H4 (cell line): ENCODE data around the gene SLC34A3. TPM values are rescaled to one million over a fixed set of nuclear protein-coding genes. Genes with fewer than 3 reads are reported as not detected.
"Not testable (repeated sequence)": the region's sequence is repeated elsewhere in the genome, so short reads cannot be mapped to it uniquely, and the experiment has no call there.

Source experiments
- DNase-seq: peaks from one replicate; pipeline ENCODE4 v3.0.0-alpha.2; 2015; ENCODE audit warnings: low spot score
- total RNA-seq: library from RNA; depleted of rRNA; stranded (reverse); fragments of >200 nt; shearing (Covaris generic); gene quantifications from 2 replicates; pipeline ENCODE4 v1.2.3, GENCODE V29; 2014

SLC34A3 gene
- total RNA-seq, 1 experiment from 2014 or later: not detected

DNA sequence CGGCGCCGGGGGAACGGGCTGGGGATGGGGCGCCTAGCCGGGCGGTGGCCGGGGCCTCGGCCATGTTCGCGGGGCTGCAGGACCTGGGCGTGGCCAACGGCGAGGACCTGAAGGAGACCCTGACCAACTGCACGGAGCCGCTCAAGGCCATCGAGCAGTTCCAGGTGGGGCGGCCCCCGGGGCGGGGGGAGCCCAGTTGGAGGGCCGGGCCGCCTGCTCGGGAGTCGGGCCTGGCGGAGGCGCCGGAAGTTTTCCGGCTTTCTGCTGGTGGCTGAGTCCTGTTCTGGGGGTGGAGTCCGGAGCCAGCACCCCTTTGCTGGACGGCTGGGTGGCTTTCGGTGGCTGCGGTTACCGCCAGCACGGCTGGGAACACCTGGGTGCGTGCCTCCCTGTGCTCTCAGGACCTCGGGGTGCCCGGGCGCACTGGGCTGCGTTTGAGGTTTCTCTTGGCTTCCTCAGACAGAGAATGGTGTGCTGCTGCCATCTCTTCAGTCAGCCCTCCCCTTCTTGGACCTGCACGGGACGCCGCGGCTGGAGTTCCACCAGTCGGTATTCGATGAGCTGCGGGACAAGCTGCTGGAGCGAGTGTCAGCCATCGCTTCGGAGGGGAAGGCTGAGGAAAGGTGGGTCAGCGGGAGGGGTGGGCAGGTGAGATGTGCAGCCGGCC lies 24.9 kb downstream of the SLC34A3 start:
- no peak for DNase-seq

DNA sequence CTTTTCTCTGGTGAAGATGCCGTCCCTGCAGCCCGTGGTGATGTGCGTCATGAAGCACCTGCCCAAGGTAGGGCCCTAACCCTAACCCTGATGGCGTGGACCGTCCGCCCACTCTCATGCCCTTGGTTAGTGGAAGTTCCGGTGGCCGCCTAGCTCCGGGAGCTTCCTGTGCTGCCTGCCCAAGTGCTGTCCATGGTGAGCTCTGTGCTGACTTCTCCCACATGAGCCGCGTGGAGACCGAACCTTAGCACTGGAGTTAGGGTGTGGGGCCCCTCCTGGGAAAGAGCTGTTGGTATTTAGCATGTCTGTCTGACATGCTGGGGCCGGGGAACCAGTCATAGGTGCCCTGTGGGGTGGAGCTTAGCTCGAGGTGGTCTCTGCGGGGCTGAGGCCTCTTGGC lies 25.7 kb downstream of the SLC34A3 start:
- no peak for DNase-seq

DNA sequence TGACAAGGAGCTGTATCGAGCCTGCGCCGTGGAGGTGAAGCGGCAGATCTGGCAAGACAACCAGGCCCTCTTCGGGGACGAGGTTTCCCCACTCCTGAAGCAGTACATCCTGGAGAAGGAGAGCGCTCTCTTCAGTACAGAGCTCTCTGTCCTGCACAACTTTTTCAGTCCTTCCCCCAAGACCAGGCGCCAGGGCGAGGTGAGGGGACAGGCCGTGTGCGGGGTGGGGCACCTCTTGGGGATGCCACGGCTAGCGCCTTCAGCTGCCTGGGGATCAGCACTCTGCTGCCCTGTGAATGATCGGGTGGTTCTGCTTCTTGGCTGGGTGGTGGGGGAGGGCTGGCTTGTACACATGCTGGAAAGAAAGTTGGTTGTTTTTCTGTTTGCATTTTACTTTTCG lies 26.2 kb downstream of the SLC34A3 start:
- no peak for DNase-seq

DNA sequence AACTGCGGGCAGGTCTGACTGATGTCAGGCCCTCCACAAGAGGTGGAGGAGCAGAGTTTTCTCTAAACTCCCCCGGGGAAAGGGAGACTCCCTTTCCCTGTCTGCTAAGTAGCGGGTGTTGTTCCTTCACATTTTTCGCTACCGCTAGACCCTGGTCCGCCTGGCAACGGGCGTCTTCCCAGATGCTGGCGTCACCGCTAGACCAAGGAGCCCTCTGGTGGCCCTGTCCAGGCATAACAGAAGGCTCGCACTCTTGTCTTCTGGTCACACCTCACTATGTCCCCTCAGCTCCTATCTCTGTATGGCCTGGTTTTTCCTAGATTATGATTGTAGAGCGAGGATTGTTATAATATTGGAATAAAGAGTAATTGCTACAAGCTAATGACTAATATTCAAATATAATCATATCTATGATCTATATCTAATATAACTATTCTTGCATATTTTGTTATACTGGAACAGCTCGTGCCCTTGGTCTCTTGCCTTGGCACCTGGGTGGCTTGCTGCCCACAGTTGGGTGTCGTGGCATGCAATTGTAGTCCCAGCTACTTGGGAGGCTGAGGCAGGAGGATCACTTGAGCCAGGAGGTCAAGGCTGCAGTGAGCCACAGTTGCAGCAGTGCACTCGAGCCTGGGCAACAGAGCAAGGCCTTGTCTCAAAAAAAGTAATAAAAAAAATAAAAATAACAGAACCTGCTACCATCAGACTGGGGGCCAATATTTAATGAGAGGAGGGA lies 31.6 kb downstream of the SLC34A3 start:
- DNase-seq: not testable (repeated sequence)

DNA sequence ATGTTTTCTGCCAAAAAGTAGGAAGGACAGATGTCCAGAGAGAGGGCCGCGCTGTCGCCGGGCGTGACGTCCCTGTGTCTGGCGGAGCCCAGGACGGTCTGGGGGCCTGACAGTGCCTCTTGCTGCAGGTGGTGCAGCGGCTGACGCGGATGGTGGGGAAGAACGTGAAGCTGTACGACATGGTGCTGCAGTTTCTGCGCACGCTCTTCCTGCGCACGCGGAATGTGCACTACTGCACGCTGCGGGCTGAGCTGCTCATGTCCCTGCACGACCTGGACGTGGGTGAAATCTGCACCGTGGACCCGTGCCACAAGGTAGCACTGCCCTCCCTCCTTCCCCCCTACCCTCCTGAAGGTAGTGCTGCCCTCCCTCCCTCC lies 32.2 kb downstream of the SLC34A3 start:
- no peak for DNase-seq

DNA sequence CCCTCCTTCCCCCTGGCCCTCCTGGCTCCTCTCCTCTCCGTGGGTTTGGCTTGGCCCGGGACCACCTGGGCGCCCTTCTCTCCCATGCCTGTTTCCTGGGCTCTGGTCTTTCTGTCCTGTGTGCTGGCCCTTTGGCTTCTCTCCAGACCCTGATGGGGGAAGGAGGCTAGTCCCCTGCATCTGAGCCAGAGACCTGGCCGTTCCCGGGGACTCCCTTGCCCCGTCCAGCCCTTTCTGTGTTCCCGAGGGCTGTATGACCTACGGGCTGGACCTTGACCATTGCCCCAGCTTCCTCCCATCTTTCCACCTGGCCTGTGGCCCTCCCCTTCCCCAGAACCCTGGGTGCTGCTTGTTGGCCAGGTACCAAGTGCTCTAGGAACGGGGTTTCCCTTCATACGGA lies 32.8 kb downstream of the SLC34A3 start:
- no peak for DNase-seq

DNA sequence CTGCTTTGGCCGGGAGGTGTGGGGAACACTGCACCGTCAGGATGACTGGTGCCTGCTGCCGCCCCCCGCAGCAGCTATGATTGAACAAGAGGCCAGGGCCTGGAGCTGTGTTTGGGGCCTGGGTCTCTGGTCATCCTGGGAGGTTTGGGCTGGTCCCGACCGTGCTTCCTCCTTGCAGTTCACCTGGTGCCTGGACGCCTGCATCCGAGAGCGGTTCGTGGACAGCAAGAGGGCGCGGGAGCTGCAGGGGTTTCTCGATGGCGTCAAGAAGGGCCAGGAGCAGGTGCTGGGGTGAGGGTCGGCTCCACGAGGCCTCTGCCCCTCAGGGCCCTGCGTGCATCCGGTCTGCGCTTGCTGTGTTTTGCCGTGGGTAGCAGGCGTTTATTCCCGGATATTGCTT lies 33.4 kb downstream of the SLC34A3 start:
- no peak for DNase-seq

DNA sequence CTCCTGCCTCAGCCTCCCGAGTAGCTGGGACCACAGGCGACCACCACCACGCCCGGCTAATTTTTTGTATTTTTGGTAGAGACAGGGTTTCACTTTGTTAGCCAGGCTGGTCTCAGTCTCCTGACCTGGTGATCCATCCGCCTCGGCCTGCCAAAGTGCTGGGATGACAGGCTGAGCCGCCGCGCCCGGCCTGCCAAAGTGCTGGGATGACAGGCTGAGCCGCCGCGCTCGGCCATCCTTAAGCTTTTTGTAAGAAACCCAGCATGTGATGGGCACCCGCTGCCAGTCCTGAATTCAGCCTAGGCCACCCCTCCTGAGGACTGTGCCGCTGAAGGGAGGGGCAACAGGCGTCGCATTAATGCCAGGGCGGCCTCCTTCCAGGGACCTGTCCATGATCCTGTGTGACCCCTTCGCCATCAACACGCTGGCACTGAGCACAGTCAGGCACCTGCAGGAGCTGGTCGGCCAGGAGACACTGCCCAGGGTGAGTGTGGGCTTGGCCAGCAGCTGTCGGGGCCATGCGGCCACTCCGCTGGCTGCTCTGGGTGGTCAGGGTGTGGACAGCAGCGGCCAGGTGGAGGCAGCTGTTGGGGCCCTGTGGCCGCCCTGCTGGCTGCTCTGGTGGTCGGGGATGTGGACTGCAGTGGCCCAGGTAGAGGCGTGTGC lies 34.9 kb downstream of the SLC34A3 start:
- no peak for DNase-seq

DNA sequence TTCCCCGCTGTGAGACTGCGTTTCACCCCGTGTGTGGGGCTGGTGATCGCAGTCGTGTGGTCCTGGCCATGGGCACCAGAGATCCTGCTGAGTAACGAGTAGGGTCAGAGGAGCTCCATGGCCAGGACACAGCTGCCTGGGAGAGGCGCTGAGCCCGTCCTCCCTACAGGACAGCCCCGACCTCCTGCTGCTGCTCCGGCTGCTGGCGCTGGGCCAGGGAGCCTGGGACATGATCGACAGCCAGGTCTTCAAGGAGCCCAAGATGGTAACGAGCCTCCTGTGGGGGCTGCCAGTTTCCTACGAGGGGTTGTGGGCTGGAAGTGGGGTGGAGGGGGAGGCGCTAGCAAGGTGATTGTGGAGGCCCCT lies 35.4 kb downstream of the SLC34A3 start:
- no peak for DNase-seq

DNA sequence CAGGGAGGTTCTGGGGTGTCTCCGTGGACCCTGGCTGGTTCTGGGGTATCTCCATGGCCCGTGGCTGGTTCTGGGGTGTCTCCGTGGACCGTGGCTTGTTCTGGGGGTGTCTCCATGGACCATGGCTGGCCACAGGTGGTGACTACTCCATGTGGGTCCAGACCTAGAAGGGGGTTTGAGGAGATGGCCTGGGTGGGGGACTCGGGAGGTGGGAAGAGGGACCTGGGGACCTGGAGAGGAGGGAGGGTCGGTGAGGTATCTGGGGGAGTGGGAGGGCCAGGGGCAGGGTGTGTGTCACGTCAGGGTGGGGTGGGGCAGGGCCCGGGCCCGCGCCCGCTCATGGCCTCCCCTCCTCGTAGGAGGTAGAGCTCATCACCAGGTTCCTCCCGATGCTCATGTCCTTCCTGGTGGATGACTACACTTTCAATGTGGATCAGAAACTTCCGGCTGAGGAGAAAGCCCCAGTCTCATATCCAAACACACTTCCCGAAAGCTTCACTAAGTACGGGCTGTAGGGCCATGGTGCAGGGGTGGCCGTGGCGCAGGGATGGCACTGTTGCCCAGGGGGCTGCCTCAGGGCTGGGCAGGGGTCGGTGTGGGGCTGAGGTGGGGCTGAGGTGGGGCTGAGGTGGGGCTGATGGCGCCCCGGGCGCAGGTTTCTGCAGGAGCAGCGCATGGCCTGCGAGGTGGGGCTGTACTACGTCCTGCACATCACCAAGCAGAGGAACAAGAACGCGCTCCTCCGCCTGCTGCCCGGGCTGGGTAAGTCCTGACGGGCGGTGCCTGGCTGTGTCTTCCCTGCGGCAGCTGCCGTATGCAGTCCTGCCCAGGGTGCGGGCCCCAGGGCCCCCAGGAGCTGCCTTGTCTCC lies 36.1 kb downstream of the SLC34A3 start:
- no peak for DNase-seq

DNA sequence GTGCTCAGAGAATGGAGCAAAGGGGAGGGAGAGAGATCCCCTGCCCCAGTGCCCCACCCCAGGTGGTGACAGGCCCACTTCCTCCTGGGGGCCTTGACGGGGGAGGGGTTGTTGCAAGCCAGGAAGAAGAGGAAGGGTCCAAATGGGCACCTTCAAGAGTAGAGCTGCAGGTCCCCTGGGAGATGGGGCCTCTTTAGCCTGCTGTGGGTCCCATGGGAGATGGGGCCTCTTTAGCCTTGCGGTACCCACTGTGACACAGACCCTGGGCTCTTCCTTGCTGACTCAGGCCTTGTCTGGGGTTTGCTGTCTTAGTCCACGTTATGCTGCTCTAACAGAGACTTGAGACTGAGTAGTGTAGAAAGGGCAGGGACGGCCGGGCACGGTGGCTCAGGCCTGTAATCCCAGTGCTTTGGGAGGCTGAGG lies 37.2 kb downstream of the SLC34A3 start:
- DNase-seq: no peak

DNA sequence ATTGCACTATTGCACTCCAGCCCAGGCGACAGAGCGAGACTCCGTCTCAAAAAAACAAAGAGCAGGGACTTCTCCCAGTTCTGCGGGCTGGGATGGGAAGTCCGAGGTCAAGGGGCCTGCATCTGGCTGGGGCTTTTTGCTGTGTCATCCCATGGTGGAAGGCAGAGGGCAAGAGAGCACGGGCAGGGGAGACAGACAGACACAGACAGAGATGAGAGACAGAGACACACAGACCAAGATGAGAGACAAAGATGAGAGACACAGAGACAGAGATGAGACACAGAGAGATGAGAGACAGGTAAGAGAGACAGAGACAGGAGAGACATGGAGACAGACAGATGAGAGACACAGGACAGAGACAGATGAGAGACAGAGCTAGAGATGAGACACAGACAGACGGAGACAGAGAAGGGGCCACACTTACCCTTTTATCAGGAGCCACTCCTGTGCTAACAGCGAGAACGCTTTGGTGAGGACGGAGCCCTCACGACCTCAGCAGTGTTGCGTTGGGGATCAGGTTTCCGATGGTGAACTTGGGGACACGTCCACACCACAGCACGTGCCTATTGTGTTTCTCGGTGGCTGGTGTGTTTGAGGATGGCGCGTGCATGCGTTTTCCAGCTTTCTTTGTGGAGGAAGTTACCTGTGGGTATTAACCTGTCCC lies 38.0 kb downstream of the SLC34A3 start:
- no peak for DNase-seq

DNA sequence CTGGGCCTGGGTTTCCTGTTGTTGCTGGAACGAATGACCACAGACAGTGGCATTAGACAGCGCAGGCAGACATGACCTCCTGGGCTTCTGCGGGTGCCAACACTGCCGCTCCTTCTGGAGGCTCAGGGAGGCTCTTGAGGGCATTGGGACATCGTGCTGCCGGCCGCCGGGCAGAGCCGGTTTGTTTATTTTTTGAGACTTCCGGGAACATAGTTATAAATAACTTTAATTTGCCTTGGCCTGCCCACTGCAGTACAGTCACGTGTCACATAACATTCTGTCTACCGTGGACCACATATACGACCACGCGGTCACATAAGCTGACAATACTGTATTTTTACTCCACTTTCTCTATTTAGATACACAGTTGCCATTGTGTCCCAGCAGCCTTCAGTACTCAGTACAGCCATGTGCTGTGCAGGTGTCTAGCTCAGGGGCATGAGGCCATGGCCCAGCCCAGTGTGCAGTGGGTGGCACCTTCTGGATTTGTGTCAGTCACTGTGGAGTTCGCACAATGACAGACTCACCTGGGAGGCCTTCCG lies 38.6 kb downstream of the SLC34A3 start:
- peak; percentile 69 for DNase-seq

DNA sequence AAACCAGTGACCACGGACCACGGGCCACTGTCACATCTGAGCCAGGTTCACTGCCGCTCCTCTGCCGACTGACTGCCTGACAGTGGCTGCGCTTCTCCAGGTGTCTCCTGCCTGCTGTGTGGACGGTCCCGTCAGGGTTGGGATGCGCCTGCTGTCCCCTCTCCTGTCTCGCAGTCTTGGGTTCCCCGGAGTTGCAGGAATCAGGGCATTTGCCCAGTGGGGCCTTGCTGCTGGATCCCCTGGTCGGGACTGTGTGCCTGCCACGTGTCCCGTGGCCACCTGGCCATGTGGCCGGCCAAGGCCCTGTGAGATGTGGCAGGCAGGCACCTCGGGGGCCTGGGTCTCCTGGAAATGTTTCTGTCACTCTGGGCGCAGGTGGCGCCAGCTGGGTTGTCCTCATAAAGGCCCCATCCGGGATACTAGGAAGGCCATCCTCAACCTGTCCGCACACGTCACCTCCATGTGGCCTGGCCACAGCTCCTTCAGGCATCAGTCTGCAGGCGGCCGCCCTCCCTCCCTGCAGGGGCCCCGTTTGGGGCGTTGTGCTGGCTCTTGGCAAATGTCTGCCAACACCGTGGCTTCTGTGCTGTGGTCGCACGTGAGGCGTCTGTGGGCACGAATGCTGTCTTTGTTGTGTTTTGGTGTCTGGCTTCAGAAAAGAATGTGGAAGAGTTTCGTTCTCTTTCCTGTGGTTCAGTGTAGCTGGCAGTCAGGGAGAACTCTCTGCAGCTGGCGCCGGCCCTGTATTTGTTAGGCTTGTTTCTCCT lies 40.4 kb downstream of the SLC34A3 start:
- DNase-seq: no peak

DNA sequence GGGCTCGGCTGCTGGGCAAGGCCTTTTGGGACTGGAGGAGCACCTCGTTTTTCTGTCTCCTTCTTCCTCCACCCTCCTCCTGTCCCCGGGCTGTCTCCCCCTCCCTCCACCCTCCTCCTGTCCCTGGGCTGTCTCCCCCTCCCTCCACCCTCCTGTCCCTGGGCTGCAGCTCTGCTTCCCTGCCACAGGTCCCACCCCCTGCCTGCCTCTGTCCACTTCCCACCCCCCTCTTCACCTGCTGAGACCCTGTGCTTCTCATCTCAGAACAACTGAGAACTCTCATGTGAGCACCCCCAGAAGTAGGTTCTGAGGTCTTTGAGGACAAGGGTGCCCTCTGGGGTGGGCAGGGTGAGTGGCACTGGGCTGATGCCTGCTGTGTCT lies 41.0 kb downstream of the SLC34A3 start:
- no peak for DNase-seq

DNA sequence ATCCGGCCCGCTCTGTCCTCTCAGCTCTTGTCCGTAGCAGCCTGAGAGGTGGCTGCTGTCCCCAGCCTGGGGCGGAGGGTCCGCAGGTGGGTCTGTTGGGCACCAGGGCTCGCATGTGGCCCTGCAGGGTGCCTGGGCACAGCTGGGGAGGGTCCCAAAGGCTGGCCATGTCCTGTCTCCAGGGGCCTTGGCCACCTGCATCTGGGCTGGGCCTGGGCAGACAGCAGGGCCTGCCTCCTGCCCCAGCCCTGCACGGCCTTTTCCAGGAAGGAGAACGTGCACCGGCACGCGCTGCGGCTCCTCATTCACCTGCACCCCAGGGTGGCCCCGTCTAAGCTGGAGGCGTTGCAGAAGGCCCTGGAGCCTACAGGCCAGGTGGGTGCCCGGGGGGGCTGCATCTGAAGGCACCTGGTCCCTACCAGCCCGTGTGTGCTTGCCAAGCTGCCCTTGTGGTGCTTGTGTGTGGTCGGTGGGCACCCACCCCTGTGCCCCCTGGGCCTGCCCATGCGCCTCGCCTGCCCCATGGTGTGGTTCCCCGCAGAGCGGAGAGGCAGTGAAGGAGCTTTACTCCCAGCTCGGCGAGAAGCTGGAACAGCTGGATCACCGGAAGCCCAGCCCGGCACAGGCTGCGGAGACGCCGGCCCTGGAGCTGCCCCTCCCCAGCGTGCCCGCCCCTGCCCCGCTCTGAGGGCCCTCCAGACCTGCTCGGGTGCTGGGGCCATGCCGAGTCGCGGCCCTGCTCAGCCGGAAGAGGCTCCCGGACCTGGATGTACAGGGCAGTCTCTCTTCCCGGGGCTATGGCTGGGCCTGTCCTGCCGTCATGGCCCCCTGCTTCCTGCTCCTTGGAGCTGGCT lies 41.8 kb downstream of the SLC34A3 start:
- DNase-seq: no peak

DNA sequence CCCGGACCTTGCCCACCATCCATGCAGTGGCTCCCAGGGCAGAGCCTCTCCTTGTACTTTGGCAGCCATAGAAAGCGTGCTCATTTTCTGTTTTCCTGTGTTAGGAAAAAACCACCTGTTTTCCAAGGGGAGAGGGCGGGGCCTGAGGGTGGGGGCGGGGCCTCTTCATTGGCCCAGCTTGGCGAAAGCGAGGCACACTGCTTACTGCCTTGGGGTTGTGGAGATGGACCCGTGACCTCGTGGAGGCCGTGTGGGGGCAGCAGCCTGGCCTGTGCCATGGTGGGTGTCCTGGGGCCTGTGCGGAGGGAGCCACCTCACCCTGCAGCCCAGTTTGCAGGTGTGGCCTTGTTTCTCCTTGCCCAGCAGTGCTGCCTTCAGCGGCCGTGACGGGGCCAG lies 42.4 kb downstream of the SLC34A3 start:
- DNase-seq: no peak

DNA sequence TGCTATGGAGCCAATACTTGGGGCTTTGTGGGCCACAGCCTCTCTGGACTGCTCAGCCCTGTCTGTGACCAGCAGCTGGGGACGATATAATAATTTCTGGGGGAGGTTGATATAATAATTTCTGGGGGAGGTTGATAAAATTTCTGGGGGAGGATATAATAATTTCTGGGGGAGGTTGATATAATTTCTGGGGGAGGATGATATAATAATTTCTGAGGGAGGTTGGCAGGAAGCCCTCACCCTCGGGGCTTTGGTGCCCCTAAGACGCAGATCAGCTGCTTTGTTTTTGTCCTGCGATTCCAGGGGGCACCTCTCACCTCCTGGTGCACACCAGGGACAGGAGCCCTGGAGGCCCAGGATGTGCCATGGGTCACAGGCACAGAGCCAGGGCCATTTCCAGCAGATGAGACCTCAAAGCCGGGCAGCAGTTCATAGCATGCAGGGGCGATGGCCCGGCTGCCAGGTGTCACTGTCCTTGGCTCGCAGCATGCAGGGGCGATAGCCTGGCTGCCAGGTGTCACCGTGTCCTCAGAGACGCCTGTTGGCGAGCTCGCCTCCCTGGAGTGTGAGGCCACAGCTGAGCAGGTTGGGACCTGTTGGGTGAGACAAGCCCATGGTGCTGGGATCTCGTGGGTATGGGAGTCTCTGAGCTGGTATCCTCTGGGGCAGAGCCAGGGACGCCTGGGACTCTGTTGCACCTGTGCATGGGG lies 43.1 kb downstream of the SLC34A3 start:
- no peak for DNase-seq

DNA sequence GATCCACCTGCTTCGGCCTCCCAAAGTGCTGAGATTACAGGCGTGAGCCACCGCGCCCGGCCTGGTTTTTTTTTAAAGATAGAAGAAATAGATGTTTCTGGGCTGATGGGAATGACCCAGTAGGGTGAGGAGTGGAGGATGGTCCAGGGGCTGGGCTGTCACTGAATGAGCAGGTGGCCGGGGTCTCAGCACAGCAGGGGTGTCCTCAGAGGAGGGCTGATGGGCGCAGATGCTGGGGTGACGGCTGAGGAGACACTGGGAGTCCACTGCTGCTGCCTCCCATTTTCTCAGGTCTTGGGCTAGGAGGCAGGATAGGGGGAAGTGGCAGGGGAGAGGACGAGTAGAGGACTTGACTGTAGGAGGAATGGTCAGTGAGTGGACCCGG lies 44.5 kb downstream of the SLC34A3 start:
- no peak for DNase-seq
